HEK293 (cell line): ENCODE data around the gene GPR162.

Experiments
- AEBP2 ChIP-seq: fragments of 450-650 bp; formaldehyde crosslinking; IDR thresholded peaks from 2 replicates; pipeline ENCODE4 v1.5.1; 2016; ENCODE audit warnings: missing biosample characterization, missing genetic modification characterization, borderline replicate concordance
- BCL6B ChIP-seq: fragments of 450-650 bp; formaldehyde crosslinking; IDR thresholded peaks from 2 replicates; pipeline ENCODE4 v1.5.1; 2017; ENCODE audit warnings: missing biosample characterization, missing genetic modification characterization
- CTCF ChIP-seq: fragments of 450-650 bp; formaldehyde crosslinking; IDR thresholded peaks from 2 replicates; pipeline ENCODE4 v1.5.1; 2016; ENCODE audit warnings: missing biosample characterization, missing genetic modification characterization
- SALL2 ChIP-seq: fragments of 450-650 bp; formaldehyde crosslinking; IDR thresholded peaks from 2 replicates; pipeline ENCODE4 v1.5.0; 2017; ENCODE audit warnings: missing biosample characterization, mild to moderate bottlenecking, missing genetic modification characterization, borderline replicate concordance
- YY2 ChIP-seq: fragments of 450-650 bp; formaldehyde crosslinking; IDR thresholded peaks from 2 replicates; pipeline ENCODE4 v1.5.1; 2016; ENCODE audit warnings: missing biosample characterization, missing genetic modification characterization
- ZBTB26 ChIP-seq: fragments of 450-650 bp; formaldehyde crosslinking; optimal IDR thresholded peaks from 2 replicates; pipeline ENCODE3; 2016; ENCODE audit warnings: missing biosample characterization, mild to moderate bottlenecking, missing genetic modification characterization
- ZFP41 ChIP-seq: fragments of 450-650 bp; formaldehyde crosslinking; IDR thresholded peaks from 2 replicates; pipeline ENCODE4 v1.5.1; 2016; ENCODE audit warnings: missing biosample characterization, missing genetic modification characterization, borderline replicate concordance
- ZIC2 ChIP-seq: fragments of 450-650 bp; formaldehyde crosslinking; IDR thresholded peaks from 2 replicates; pipeline ENCODE4 v1.5.1; 2016; ENCODE audit warnings: missing biosample characterization, missing genetic modification characterization
- ZNF132 ChIP-seq: fragments of 450-650 bp; formaldehyde crosslinking; IDR thresholded peaks from 2 replicates; pipeline ENCODE4 v1.5.1; 2017; ENCODE audit warnings: missing biosample characterization, missing genetic modification characterization, borderline replicate concordance
- ZNF133 ChIP-seq: fragments of 450-650 bp; formaldehyde crosslinking; IDR thresholded peaks from 2 replicates; pipeline ENCODE4 v1.5.1; 2016; ENCODE audit warnings: missing biosample characterization, missing genetic modification characterization
- ZNF140 ChIP-seq: fragments of 450-650 bp; formaldehyde crosslinking; IDR thresholded peaks from 2 replicates; pipeline ENCODE4 v1.5.1; 2016; ENCODE audit warnings: missing biosample characterization, missing genetic modification characterization
- ZNF16 ChIP-seq: fragments of 450-650 bp; formaldehyde crosslinking; IDR thresholded peaks from 2 replicates; pipeline ENCODE4 v1.5.1; 2016; ENCODE audit warnings: low read depth, missing biosample characterization, missing genetic modification characterization
- ZNF184 ChIP-seq: fragments of 450-650 bp; IDR thresholded peaks from 2 replicates; pipeline ENCODE4 v1.5.1; 2018; ENCODE audit warnings: missing biosample characterization, mild to moderate bottlenecking, missing genetic modification characterization
- ZNF23 ChIP-seq: fragments of 450-650 bp; formaldehyde crosslinking; IDR thresholded peaks from 2 replicates; pipeline ENCODE4 v1.5.1; 2016; ENCODE audit warnings: missing biosample characterization, missing genetic modification characterization, borderline replicate concordance
- ZNF280C ChIP-seq: fragments of 450-650 bp; formaldehyde crosslinking; IDR thresholded peaks from 2 replicates; pipeline ENCODE4 v1.5.1; 2016; ENCODE audit warnings: missing biosample characterization, missing genetic modification characterization
- ZNF341 ChIP-seq: fragments of 450-650 bp; formaldehyde crosslinking; IDR thresholded peaks from 2 replicates; pipeline ENCODE4; 2016; ENCODE audit warnings: low read depth, missing biosample characterization, missing genetic modification characterization
- ZNF366 ChIP-seq: fragments of 450-650 bp; formaldehyde crosslinking; conservative IDR thresholded peaks from 2 replicates; pipeline ENCODE4 v1.5.1; 2016; ENCODE audit warnings: missing biosample characterization, missing genetic modification characterization
- ZNF423 ChIP-seq: fragments of 450-650 bp; formaldehyde crosslinking; IDR thresholded peaks from 2 replicates; pipeline ENCODE4 v1.5.1; 2016; ENCODE audit warnings: missing biosample characterization, missing genetic modification characterization
- ZNF529 ChIP-seq: fragments of 450-650 bp; formaldehyde crosslinking; IDR thresholded peaks from 2 replicates; pipeline ENCODE4 v1.5.1; 2017; ENCODE audit warnings: missing genetic modification characterization, missing biosample characterization; ENCODE audit not compliant: insufficient replicate concordance
- ZNF530 ChIP-seq: fragments of 450-650 bp; formaldehyde crosslinking; IDR thresholded peaks from 2 replicates; pipeline ENCODE4 v1.5.1; 2016; ENCODE audit warnings: low read depth, missing biosample characterization, missing genetic modification characterization
- ZNF555 ChIP-seq: fragments of 450-650 bp; formaldehyde crosslinking; conservative IDR thresholded peaks from 2 replicates; pipeline ENCODE4 v1.5.1; 2017; ENCODE audit warnings: missing biosample characterization, mild to moderate bottlenecking, missing genetic modification characterization, inconsistent platforms
- ZNF560 ChIP-seq: fragments of 450-650 bp; formaldehyde crosslinking; IDR thresholded peaks from 2 replicates; pipeline ENCODE4 v1.5.1; 2017; ENCODE audit warnings: missing biosample characterization, missing genetic modification characterization, borderline replicate concordance
- ZNF600 ChIP-seq: fragments of 450-650 bp; formaldehyde crosslinking; IDR thresholded peaks from 2 replicates; pipeline ENCODE4 v1.5.1; 2016; ENCODE audit warnings: missing biosample characterization, missing genetic modification characterization
- ZNF621 ChIP-seq: fragments of 450-650 bp; formaldehyde crosslinking; IDR thresholded peaks from 2 replicates; pipeline ENCODE4 v1.5.1; 2017; ENCODE audit warnings: missing biosample characterization, missing genetic modification characterization
- ZNF623 ChIP-seq: fragments of 450-650 bp; formaldehyde crosslinking; IDR thresholded peaks from 2 replicates; pipeline ENCODE4 v1.5.1; 2016; ENCODE audit warnings: missing biosample characterization, missing genetic modification characterization
- ZNF626 ChIP-seq: fragments of 450-650 bp; sonication (Bioruptor Pico); formaldehyde crosslinking; IDR thresholded peaks from 2 replicates; pipeline ENCODE4 v1.5.1; 2018; ENCODE audit warnings: missing biosample characterization, missing genetic modification characterization, inconsistent platforms
- ZNF677 ChIP-seq: fragments of 450-650 bp; IDR thresholded peaks from 2 replicates; pipeline ENCODE4 v1.5.0; 2018; ENCODE audit warnings: missing biosample characterization, mild to moderate bottlenecking, missing genetic modification characterization, moderate library complexity
- ZNF776 ChIP-seq: fragments of 450-650 bp; formaldehyde crosslinking; IDR thresholded peaks from 2 replicates; pipeline ENCODE4 v1.5.0; 2017; ENCODE audit warnings: missing biosample characterization, missing genetic modification characterization, borderline replicate concordance
- ZNF843 ChIP-seq: fragments of 450-650 bp; formaldehyde crosslinking; IDR thresholded peaks from 2 replicates; pipeline ENCODE4 v1.5.1; 2016; ENCODE audit warnings: missing biosample characterization, missing genetic modification characterization
- ZSCAN18 ChIP-seq: fragments of 450-650 bp; formaldehyde crosslinking; IDR thresholded peaks from 2 replicates; pipeline ENCODE4 v1.5.1; 2016; ENCODE audit warnings: missing biosample characterization, missing genetic modification characterization
- ZSCAN30 ChIP-seq: fragments of 450-650 bp; IDR thresholded peaks from 2 replicates; pipeline ENCODE4 v1.5.1; 2018; ENCODE audit warnings: missing biosample characterization, mild to moderate bottlenecking, missing genetic modification characterization, moderate library complexity

GPR162 gene

GRCh38 chr12:6828781-6829535 lies 7.3 kb downstream of the GPR162 start (continued):
- no peak for TF ChIP-seq ZNF280C (tag by site-specific recombination)
- TF ChIP-seq ZNF530 (tag by site-specific recombination), result no peak
- no peak for TF ChIP-seq ZNF560 (tag by site-specific recombination)
- peak; percentile 90 for TF ChIP-seq ZNF366 (tag by site-specific recombination)
- peak; percentile 71 for TF ChIP-seq YY2 (tag by site-specific recombination)
- TF ChIP-seq ZNF600 (tag by site-specific recombination), result peak; percentile 89
- TF ChIP-seq ZNF16 (tag by site-specific recombination), result no peak
- TF ChIP-seq ZNF529 (tag by site-specific recombination), result no peak
- peak; percentile 94 for TF ChIP-seq ZBTB26
- no peak for TF ChIP-seq CTCF (tag by site-specific recombination)
- peak; percentile 73; the same call in 1 of the 2 replicates for TF ChIP-seq ZNF843 (tag by site-specific recombination)
- no peak for TF ChIP-seq ZNF623 (tag by site-specific recombination)
- peak; percentile 58; the same call in 1 of the 2 replicates for TF ChIP-seq ZNF133 (tag by site-specific recombination)
- no peak for TF ChIP-seq ZSCAN30 (tag by site-specific recombination)
- TF ChIP-seq ZFP41 (tag by site-specific recombination), result no peak
- no peak for TF ChIP-seq ZNF626 (tag by site-specific recombination)
- TF ChIP-seq ZNF23, result no peak
- no peak for TF ChIP-seq BCL6B
- TF ChIP-seq ZNF677, result no peak
- TF ChIP-seq ZSCAN18 (tag by site-specific recombination), result no peak
- no peak for TF ChIP-seq ZNF621 (tag by site-specific recombination)
- no peak for TF ChIP-seq SALL2 (tag by site-specific recombination)
- no peak; the same call in 1 of the 2 replicates for TF ChIP-seq ZNF423
- TF ChIP-seq ZIC2, result peak; percentile 81
- 0 out of 2 replicates have a peak, but pooled peaks have one; percentile 53 for TF ChIP-seq AEBP2 (tag by site-specific recombination)
- no peak for TF ChIP-seq ZNF184 (tag by site-specific recombination)
- TF ChIP-seq ZNF555, result no peak
- no peak for TF ChIP-seq ZNF132 (tag by site-specific recombination)
- no peak for TF ChIP-seq ZNF776 (tag by site-specific recombination)
- no peak for TF ChIP-seq ZNF140 (tag by site-specific recombination)
- peak; percentile 81 for TF ChIP-seq ZNF341 (tag by site-specific recombination)
